Neural progenitor cell (in vitro differentiated cells): ENCODE results near the gene ANGEL1. TPM values are rescaled to one million over a fixed set of nuclear protein-coding genes. Genes with fewer than 3 reads are reported as not detected.
A peak's percentile ranks its signal among the peaks of the same experiment; 100 is the strongest.

Experiments used
- DNase-seq: peaks from one replicate; pipeline ENCODE4 v3.0.0-alpha.2; 2016; ENCODE audit warnings: low spot score
- H2AFZ ChIP-seq: fragments of 200-600 bp; sonication (generic); replicated peaks from 2 replicates; pipeline ENCODE4 v1.6.1; 2016; ENCODE audit warnings: antibody characterized with exemption
- H3F3A ChIP-seq: fragments of 200-600 bp; sonication (generic); 2 replicates; pipeline ENCODE4 v1.6.1; 2016; ENCODE audit warnings: antibody characterized with exemption, low read depth
- H3K27ac ChIP-seq: fragments of 200-600 bp; sonication (generic); 2 replicates; pipeline ENCODE4 v1.5.1; 2016; ENCODE audit warnings: mild to moderate bottlenecking
- H3K27me3 ChIP-seq: fragments of 200-600 bp; sonication (generic); 2 replicates; pipeline ENCODE4 v1.6.1; 2016; ENCODE audit warnings: mild to moderate bottlenecking, moderate library complexity
- H3K36me3 ChIP-seq: fragments of 200-600 bp; sonication (generic); 2 replicates; pipeline ENCODE4 v1.5.1; 2016
- H3K4me1 ChIP-seq: fragments of 200-600 bp; sonication (generic); 2 replicates; pipeline ENCODE4 v1.6.1; 2016; ENCODE audit warnings: mixed run types
- H3K4me2 ChIP-seq: fragments of 200-600 bp; sonication (generic); 2 replicates; pipeline ENCODE4 v1.6.1; 2016
- H3K4me3 ChIP-seq: fragments of 200-600 bp; sonication (generic); 2 replicates; pipeline ENCODE4 v1.5.1; 2016
- H3K79me2 ChIP-seq: fragments of 200-600 bp; sonication (generic); 2 replicates; pipeline ENCODE4 v1.6.1; 2016; ENCODE audit warnings: low read depth
- H3K9ac ChIP-seq: fragments of 200-600 bp; sonication (generic); 2 replicates; pipeline ENCODE4 v1.6.1; 2016
- H3K9me3 ChIP-seq: fragments of 200-600 bp; sonication (generic); 2 replicates; pipeline ENCODE4 v1.5.1; 2016; ENCODE audit warnings: low read depth
- H4K20me1 ChIP-seq: fragments of 200-600 bp; sonication (generic); 2 replicates; pipeline ENCODE4 v1.6.1; 2016; ENCODE audit warnings: low read depth
- H3K27ac Mint-ChIP-seq: 3 replicates; pipeline ENCODE4 v1.8.0; 2021; ENCODE audit warnings: mixed read lengths
- H3K27me3 Mint-ChIP-seq: 2 replicates; pipeline ENCODE4 v1.8.0; 2022; ENCODE audit warnings: low read depth, mild to moderate bottlenecking, inconsistent platforms, moderate library complexity, mixed read lengths; ENCODE audit not compliant: insufficient read depth
- H3K36me3 Mint-ChIP-seq: 3 replicates; pipeline ENCODE4 v1.8.0; 2021; ENCODE audit warnings: mixed read lengths
- H3K4me1 Mint-ChIP-seq: 3 replicates; pipeline ENCODE4 v1.8.0; 2021; ENCODE audit warnings: mixed read lengths
- H3K4me3 Mint-ChIP-seq: 3 replicates; pipeline ENCODE4 v1.8.0; 2021; ENCODE audit warnings: mild to moderate bottlenecking, moderate library complexity, mixed read lengths
- H3K9me3 Mint-ChIP-seq: 3 replicates; pipeline ENCODE4 v1.8.0; 2020; ENCODE audit warnings: mixed read lengths
- EZH2 ChIP-seq: fragments of 200-600 bp; sonication (generic); IDR thresholded peaks from 2 replicates; pipeline ENCODE4 v1.6.1; 2017; ENCODE audit warnings: antibody characterized with exemption, mild to moderate bottlenecking, moderate library complexity
- EZH2phosphoT487 ChIP-seq: fragments of 200-600 bp; sonication (generic); IDR thresholded peaks from 2 replicates; pipeline ENCODE4 v1.6.1; 2017; ENCODE audit warnings: antibody characterized with exemption
- total RNA-seq: library from RNA; depleted of rRNA; stranded (reverse); fragments of >200 nt; gene quantifications from 2 replicates; pipeline ENCODE4 v1.2.3, GENCODE V29; 2015; ENCODE audit warnings: low replicate concordance
- TF ChIP-seq, protein P1 (sequence below): fragments of 200-600 bp; sonication (generic); IDR thresholded peaks from 2 replicates; pipeline ENCODE4 v1.5.1; 2017; ENCODE audit warnings: antibody characterized with exemption, mild to moderate bottlenecking

The ANGEL1 gene
- total RNA-seq, 1 donor from 2014 or later = 23.2 TPM

DNA sequence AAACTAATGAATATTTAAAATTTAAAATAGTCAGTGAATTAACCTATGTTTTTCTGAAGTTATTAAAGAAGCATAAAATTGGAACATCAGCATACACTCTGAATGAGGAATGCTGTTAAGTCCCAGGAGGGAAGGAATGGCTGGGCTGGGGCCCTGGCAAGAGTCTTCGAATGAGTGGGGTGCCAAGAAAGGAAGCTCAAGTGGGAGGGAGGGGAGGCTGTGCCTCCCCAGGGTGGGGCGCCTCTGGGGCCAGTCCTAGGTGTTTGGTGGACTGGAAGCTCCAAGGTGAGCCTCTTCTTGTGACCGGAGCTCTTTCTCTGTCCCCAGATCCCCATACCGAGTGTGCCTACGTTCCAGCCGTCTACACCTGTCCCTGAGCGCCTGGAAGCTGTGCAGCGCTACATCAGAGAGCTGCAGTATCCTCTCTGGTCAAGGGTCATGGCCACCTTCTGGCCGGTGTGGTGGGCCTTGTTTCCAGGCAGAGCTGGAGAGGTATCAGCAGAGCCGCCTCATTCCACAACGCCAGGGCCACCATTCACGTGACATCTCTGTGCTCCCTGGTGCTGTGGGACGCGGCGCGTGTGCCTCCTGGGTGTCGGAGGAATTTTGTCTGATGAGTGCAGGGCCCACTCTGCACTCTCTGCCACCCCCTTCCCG lies 42.9 kb downstream of the ANGEL1 start:
- peaks cover 17% of the 10 kb centered on the region for H3K4me1 ChIP-seq
- H3K9me3 Mint-ChIP-seq = no peaks in the 10 kb centered on the region
- no peaks in the 10 kb centered on the region for H3K27me3 ChIP-seq
- H3K4me2 ChIP-seq = no peak overlapping the region
- no peak overlapping the region for H3K27ac ChIP-seq
- H3K36me3 ChIP-seq = no peaks in the 10 kb centered on the region
- H3K27ac Mint-ChIP-seq = no peak overlapping the region
- H4K20me1 ChIP-seq = peaks cover 9% of the 10 kb centered on the region
- TF ChIP-seq EZH2 = no peak
- no peak overlapping the region for H3K4me3 ChIP-seq
- no peak overlapping the region for H3K9ac ChIP-seq
- DNase-seq = no peak
- H3K9me3 ChIP-seq = no peaks in the 10 kb centered on the region
- peaks cover 2% of the 10 kb centered on the region for H3K27me3 Mint-ChIP-seq
- no peaks in the 10 kb centered on the region for H3K79me2 ChIP-seq
- H3K36me3 Mint-ChIP-seq = peaks cover 7% of the 10 kb centered on the region
- H3K4me1 Mint-ChIP-seq = peaks cover 39% of the 10 kb centered on the region
- H3K4me3 Mint-ChIP-seq = peak overlapping the region; percentile 48
- H2AFZ ChIP-seq = no peak overlapping the region
- H3F3A ChIP-seq = no peaks in the 10 kb centered on the region

DNA sequence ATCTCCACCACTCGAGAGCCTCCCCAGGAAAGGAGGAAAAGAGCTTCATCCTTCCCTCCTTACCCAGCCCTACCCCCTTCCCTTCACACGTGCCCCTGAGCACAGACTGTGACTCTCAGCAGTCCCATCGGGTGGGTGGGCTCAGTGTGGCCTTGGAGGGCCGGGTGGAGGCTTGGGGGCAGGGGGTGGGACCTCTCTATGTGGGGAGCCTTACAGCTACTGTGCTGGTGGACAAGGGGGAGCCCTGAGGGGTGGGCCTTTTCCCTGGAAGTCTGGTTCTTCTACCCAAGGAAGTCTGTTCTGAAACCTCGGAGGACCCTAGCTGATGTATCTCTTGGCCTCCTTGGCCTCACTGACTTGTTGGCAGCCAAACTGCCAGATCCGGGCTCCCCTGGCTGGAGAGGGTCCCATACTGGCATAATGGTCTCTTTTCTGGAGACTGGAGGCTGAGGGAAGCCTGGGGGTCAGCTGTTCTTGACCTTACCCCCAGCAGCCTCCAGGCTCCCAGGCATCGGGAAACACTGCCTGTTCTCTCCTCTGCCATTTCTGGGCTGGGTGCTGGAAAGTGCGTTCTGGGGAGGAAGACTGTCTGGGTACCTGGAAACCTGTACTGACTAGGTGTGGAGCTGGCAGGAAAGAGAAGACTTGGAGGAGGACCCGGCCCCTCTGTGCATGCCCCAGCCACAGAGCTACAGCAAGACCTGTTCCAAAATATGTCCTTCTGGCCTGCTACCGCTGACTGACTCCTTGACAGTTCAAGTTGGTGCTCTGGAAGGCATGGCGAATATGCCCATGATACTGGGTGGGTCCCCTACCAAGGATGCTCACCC lies 43.8 kb downstream of the ANGEL1 start:
- H3K9me3 Mint-ChIP-seq = no peaks in the 10 kb centered on the region
- H3K36me3 ChIP-seq = no peaks in the 10 kb centered on the region
- H3K27me3 Mint-ChIP-seq = peaks cover 2% of the 10 kb centered on the region
- no peaks in the 10 kb centered on the region for H3K9me3 ChIP-seq
- peak overlapping the region; percentile 41 for H3K4me2 ChIP-seq
- H3K4me1 ChIP-seq = peaks cover 17% of the 10 kb centered on the region
- H3K4me1 Mint-ChIP-seq = peaks cover 44% of the 10 kb centered on the region
- peaks cover 13% of the 10 kb centered on the region for H4K20me1 ChIP-seq
- no peak overlapping the region for H2AFZ ChIP-seq
- no peaks in the 10 kb centered on the region for H3K79me2 ChIP-seq
- no peak for TF ChIP-seq EZH2
- TF ChIP-seq, protein P1, sequence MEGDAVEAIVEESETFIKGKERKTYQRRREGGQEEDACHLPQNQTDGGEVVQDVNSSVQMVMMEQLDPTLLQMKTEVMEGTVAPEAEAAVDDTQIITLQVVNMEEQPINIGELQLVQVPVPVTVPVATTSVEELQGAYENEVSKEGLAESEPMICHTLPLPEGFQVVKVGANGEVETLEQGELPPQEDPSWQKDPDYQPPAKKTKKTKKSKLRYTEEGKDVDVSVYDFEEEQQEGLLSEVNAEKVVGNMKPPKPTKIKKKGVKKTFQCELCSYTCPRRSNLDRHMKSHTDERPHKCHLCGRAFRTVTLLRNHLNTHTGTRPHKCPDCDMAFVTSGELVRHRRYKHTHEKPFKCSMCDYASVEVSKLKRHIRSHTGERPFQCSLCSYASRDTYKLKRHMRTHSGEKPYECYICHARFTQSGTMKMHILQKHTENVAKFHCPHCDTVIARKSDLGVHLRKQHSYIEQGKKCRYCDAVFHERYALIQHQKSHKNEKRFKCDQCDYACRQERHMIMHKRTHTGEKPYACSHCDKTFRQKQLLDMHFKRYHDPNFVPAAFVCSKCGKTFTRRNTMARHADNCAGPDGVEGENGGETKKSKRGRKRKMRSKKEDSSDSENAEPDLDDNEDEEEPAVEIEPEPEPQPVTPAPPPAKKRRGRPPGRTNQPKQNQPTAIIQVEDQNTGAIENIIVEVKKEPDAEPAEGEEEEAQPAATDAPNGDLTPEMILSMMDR = no peak
- no peak for TF ChIP-seq EZH2phosphoT487
- H3K27ac ChIP-seq = no peak overlapping the region
- no peak overlapping the region for H3K27ac Mint-ChIP-seq
- DNase-seq = no peak
- no peak overlapping the region for H3K4me3 Mint-ChIP-seq
- no peak overlapping the region for H3K9ac ChIP-seq
- H3F3A ChIP-seq = no peaks in the 10 kb centered on the region
- no peak overlapping the region for H3K4me3 ChIP-seq
- peaks cover 6% of the 10 kb centered on the region for H3K27me3 ChIP-seq
- H3K36me3 Mint-ChIP-seq = peaks cover 7% of the 10 kb centered on the region

- Histone ChIP-seq H3K9me3 (no peaks in the 10 kb centered on the region), H3K4me1 (peaks cover 17% of the 10 kb centered on the region), H3K79me2 (no peaks in the 10 kb centered on the region), H3K4me3 (no peak overlapping the region), H2AFZ (no peak overlapping the region), H3K27ac (no peak overlapping the region), H3K4me2 (peak overlapping the region; percentile 41), H3K9ac (no peak overlapping the region), H3K27me3 (peaks cover 15% of the 10 kb centered on the region), H3K36me3 (no peaks in the 10 kb centered on the region), H4K20me1 (peaks cover 15% of the 10 kb centered on the region), H3F3A (no peaks in the 10 kb centered on the region)
- TF ChIP-seq, protein P1 = no peak
- TF ChIP-seq EZH2phosphoT487 = no peak
- TF ChIP-seq EZH2 = no peak
- Mint-ChIP-seq H3K36me3 (peaks cover 8% of the 10 kb centered on the region), H3K27ac (peak overlapping the region; percentile 90), H3K4me1 (peaks cover 45% of the 10 kb centered on the region), H3K4me3 (no peak overlapping the region), H3K27me3 (peaks cover 5% of the 10 kb centered on the region), H3K9me3 (no peaks in the 10 kb centered on the region)
- peak; percentile 20 for DNase-seq
These were observed 44.7 kb downstream of the ANGEL1 start for GRCh38 chr14:76767681-76768656.
